ENCODE measurements around the gene TACO1.

DNA sequence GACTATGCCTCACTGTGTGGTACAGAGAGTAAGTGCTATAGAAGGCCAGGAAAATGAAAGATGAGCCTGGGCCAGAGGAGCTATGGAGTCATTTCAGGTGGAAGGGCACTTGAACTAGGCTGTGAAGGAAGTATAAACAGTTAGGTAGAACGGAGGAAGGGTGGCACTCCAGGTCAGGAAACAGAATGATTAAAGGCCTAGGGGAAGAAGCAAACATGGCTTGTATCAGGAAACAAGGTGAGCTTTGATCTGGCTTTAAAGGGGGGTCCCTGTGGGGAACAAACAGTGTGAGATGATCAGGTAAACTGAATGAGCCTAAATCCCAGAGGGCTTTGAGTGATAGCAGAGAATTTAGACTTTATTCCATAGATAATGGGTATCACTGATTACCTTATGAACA is 38.4 kb downstream of the TACO1 start:
- TF ChIP-seq, protein P1, sequence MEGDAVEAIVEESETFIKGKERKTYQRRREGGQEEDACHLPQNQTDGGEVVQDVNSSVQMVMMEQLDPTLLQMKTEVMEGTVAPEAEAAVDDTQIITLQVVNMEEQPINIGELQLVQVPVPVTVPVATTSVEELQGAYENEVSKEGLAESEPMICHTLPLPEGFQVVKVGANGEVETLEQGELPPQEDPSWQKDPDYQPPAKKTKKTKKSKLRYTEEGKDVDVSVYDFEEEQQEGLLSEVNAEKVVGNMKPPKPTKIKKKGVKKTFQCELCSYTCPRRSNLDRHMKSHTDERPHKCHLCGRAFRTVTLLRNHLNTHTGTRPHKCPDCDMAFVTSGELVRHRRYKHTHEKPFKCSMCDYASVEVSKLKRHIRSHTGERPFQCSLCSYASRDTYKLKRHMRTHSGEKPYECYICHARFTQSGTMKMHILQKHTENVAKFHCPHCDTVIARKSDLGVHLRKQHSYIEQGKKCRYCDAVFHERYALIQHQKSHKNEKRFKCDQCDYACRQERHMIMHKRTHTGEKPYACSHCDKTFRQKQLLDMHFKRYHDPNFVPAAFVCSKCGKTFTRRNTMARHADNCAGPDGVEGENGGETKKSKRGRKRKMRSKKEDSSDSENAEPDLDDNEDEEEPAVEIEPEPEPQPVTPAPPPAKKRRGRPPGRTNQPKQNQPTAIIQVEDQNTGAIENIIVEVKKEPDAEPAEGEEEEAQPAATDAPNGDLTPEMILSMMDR (IDR thresholded peaks at IDR 0.05; ENCODE audit: low read depth, low read length), result no peak
- no peak for TF ChIP-seq EZH2phosphoT487 (IDR thresholded peaks at IDR 0.05; ENCODE audit: low read depth)
